ENCODE results near the gene CPLX1. TPM values are rescaled to one million over a fixed set of nuclear protein-coding genes. Genes with fewer than 3 reads are reported as not detected.

The CPLX1 gene
- total RNA-seq, 1 experiment from 2014 or later, result 14.5 TPM

- no peak for TF ChIP-seq RAD21 (IDR thresholded peaks at IDR 0.05; ENCODE audit: low read depth)
- no peak for TF ChIP-seq ATF3 (IDR thresholded peaks at IDR 0.05)
- no peak for TF ChIP-seq CTCF (IDR thresholded peaks at IDR 0.05 in 2 of 3, conservative IDR thresholded peaks at IDR 0.05 in 1 of 3; ENCODE audit: borderline replicate concordance in 1 of 3, insufficient read depth in 1 of 3, low read depth in 2 of 3, low read length in 2 of 3)
- peak; percentile 72 for TF ChIP-seq REST (IDR thresholded peaks at IDR 0.05; ENCODE audit: low read depth)
- no peak for TF ChIP-seq YY1 (IDR thresholded peaks at IDR 0.05; ENCODE audit: extremely low read depth, insufficient replicate concordance, low read depth, low read length)
- H4K20me1 ChIP-seq (ENCODE audit: insufficient read depth), result no peaks in the 10 kb centered on the region
- H2AFZ ChIP-seq (ENCODE audit: low read depth, low read length, poor library complexity, severe bottlenecking), result no peak overlapping the region
- intact Hi-C loops (cut with micrococcal nuclease), result no loop called here
- ChIA-PET POLR2A (no interaction called here), RAD21 (ENCODE audit: low non-redundant PET in 1 of 2, low total read pairs in 2 of 2, uncharacterized antibody in 2 of 2, unreplicated experiment in 2 of 2) (interaction anchor here in 1 of 2 experiments (0.7 kb wide), 1 partner anchor 138 kb away, joined by 4 read pairs; no protein-coding TSS in a partner anchor), CTCF (no interaction called here)
- ATAC-seq (peak; percentile 41), DNase-seq (ENCODE audit: low read depth, low spot score) (no peak)
- no TSS peak for BruUV-seq (replicated peaks)
- peak overlapping the region; percentile 30 to 46 for H3K4me3 ChIP-seq (replicated peaks in 1 of 2; ENCODE audit: low read depth in 1 of 2, low read length in 2 of 2)
- H3K9me3 ChIP-seq (ENCODE audit: control insufficient read depth in 1 of 2, insufficient read depth in 1 of 2, low read depth in 1 of 2, low read length in 2 of 2), result no peaks in the 10 kb centered on the region
- H3K4me2 ChIP-seq (ENCODE audit: low read length), result peak overlapping the region; percentile 59
- H3K4me1 ChIP-seq (ENCODE audit: control insufficient read depth in 1 of 2, insufficient read depth in 2 of 2, low read length in 2 of 2), result peaks cover 0 to 3% of the 10 kb centered on the region in 2 experiments; a peak in 1 of 4 replicates
- no peaks in the 10 kb centered on the region for H3K36me3 ChIP-seq (ENCODE audit: control insufficient read depth in 1 of 2, insufficient read depth in 2 of 2, low read length in 2 of 2)
- no peaks in the 10 kb centered on the region for H3K9me2 ChIP-seq (ENCODE audit: insufficient read depth)
- no peak overlapping the region for H3K27ac ChIP-seq (ENCODE audit: low read depth, low read length)
- peak overlapping the region; percentile 25; the same call in 1 of the 2 replicates for H3K9ac ChIP-seq (ENCODE audit: low read length)
- H3K27me3 ChIP-seq (ENCODE audit: insufficient read depth, low read length), result no peaks in the 10 kb centered on the region
- H3K79me2 ChIP-seq (ENCODE audit: insufficient read depth, low read length), result no peaks in the 10 kb centered on the region
Observed at GRCh38 chr4:825063-825970, 612 bp downstream of the CPLX1 start.
